Posterior vena cava (tissue), 2 donors: ENCODE results near the gene OR6X1. TPM values are rescaled to one million over a fixed set of nuclear protein-coding genes. Genes with fewer than 3 reads are reported as not detected.

Experiments used
- DNase-seq: peaks from one replicate; pipeline ENCODE4 v3.0.0-alpha.2; 2020; ENCODE audit warnings: low spot score
- intact Hi-C, 2 donors: fragments of 100-400 bp; cut with DNase I; formaldehyde crosslinking; loops; one replicate each; pipeline versions ENCODE4 v1.14.1 to v1.14.2; 2022 to 2023
- long read RNA-seq, 2 donors: library from polyadenylated mRNA; unstranded; transcript quantifications; one replicate each; pipeline ENCODE4 v2.0.0, GENCODE V29; 2020 to 2021
- total RNA-seq, 2 donors: library from RNA; stranded (reverse); fragmentation: NEBNext Ultra II Directional; extraction: Animal tissue kit (Norgen Biotek cat#: 25700); gene quantifications; one replicate each; pipeline ENCODE4 v1.2.1, GENCODE V29; 2021
- donor health status: DM: yes; HTN: yes; CAD: no.
- donor health status: DM: yes; HTN: yes; CAD: no.

OR6X1 gene
- total RNA-seq: not detected
- long read RNA-seq, donor 1: 0 reads
- long read RNA-seq, donor 2: 0 reads

DNA sequence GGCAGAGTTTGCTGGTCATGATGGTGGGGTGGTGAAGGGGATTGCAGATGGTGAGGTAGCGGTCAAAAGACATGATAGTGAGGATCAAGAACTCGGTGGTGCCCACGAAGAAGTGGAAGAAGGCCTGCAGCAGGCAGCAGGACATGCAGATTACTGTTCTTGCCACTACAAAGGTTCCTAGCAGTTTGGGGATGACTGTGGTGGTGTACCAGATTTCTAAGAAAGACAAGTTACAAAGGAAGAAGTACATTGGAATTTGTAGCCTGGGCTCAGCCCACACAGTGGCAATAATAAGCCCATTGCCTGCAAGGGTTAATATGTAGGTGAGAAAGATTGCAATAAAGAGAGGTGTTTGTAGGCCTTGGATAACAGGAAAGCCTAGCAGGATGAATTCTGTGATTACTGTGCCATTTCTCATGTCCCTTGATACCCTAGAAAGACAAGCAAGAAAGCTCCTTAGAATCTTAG lies at the start of gene OR6X1:
OR6X1 (minus strand) TSS at position 418 of the 468 bp plus-strand sequence; CDS start at position 418, 0 bp downstream.
- no peak for DNase-seq
- intact Hi-C loops: no loop called here

DNA sequence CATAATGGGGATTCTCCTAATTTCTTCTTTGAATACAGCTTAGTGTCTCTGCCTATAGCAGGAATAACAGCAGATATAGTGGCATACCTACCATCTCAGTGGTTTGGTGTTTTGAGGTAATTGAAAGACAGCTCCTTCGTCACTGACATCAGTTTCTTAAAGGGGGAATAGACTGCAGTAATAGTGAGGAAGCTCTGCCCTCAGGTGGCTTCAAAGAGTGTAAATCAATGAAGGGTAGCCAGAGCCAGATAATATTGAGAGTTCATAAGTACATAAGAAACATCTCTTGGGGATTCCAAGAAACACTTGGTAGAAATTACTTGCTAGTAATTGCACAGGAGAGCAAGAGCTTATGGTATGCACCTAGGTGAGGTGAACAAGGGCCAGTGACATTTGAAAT lies 47.4 kb upstream of the OR6X1 start:
- DNase-seq: no peak
- intact Hi-C loops: loop anchor here in 1 of 2 donors (2.0 kb wide), 1 partner anchor 51 kb away; no protein-coding TSS in a partner anchor

GRCh38 chr11:123800036-123800435 lies 45.7 kb upstream of the OR6X1 start:
- intact Hi-C loops: loop anchor here in 1 of 2 donors (2.0 kb wide), 1 partner anchor 53 kb away; no protein-coding TSS in a partner anchor
- DNase-seq: no peak

DNA sequence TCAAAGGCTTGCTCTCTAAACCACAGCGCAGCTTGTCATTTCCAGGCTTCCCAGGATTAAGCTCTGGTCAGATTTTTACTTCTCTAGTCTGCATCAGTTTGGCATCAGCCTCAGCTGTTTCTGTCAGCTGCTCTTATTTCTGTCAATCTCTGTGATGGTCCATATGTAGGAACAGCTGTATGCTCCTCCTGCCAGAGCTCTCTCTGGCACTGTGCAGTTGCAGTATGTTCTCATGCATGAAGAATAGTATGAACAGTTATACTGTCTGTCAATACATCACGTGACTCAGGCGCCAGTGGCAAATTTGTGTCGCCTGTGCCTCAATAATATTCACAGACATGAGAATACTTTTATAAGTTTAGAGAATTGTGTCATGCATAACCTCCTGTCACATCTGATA lies 45.1 kb upstream of the OR6X1 start:
- intact Hi-C loops: no loop called here
- no peak for DNase-seq

GRCh38 chr11:123798513-123799252 lies 44.4 kb upstream of the OR6X1 start:
- intact Hi-C loops: no loop called here
- no peak for DNase-seq

- intact Hi-C loops: no loop called here
- no peak for DNase-seq
These were observed 43.8 kb upstream of the OR6X1 start for GRCh38 chr11:123798079-123798478.

DNA sequence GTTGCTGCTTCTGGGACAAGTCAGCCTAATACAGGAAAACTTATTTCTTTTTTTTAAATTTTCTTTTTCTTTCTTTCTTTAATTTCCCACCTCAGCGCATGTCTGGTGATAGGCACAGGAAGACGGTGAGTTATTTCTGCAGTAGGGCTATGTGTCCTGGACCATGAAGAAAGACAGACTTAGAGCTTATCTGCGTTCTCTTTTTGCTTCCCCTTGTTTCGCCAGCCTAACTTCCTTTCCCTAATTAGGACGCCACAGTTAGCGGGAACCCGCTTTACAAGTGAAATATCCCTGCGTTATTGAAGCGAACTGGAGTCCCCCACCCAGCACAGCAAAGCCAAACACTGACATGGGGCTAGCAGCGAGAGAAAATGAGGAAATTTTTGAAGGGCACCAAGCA lies 43.2 kb upstream of the OR6X1 start:
- intact Hi-C loops: no loop called here
- DNase-seq: no peak

DNA sequence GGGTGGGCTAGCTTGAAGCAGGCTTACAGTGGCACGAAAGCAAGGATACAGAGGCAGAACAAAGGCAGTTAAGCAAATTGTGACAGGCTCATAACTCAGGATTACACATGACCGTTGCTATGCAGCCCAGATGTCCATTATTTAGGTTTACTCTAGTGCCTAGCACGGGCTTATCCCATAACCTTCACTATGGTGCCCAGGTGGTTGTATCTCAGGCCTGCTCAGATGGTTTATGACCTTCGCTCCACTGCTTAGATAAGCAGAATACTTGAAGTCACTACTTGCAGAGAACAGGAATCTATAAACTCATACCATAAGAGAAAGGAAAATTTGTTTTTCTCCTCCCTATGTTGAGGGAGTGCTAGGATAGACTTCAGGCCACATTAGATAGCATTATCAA lies 42.8 kb upstream of the OR6X1 start:
- no peak for DNase-seq
- intact Hi-C loops: no loop called here

DNA sequence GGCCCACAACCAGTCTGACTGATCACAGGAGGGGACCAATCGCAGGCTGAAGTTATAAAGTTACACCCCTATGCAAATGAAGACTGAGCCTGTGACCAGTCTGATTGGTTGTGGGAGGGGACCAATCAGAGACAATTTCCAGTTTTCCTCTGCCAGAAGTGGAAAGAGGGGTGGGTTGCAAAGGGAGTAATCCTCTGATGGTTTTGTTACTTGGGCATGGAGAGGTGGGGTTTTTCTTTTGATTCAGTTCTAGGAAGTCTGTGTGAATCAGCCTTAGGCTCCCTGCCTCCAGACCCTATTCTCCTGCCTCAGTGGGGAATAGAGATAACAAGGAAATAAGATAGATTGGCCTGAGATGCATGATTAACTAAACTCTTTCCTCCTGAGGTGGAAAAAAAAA lies 41.9 kb upstream of the OR6X1 start:
- intact Hi-C loops: no loop called here
- no peak for DNase-seq

GRCh38 chr11:123783536-123783935 lies 29.2 kb upstream of the OR6X1 start:
- no peak for DNase-seq
- intact Hi-C loops: no loop called here

DNA sequence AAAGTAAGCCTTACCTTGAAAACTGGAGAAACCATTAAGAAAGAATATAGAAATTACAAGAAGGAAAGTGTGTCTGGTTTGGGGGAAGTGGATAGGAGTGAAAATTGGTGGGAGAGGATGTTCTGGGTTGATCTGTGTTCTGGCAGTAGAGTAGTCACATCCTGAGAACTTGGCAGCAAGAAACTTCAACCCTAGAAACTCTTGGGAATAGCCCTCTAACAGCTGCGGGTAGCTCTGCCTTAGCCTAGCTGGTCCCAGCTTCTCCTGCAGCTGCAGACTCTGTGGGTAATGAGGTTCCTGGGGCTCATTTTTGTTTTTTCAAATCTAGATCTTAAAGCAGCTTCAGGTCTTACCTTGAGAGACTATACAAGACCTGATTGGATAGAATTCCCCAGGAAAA lies 24.2 kb upstream of the OR6X1 start:
- no peak for DNase-seq
- intact Hi-C loops: no loop called here

GRCh38 chr11:123775715-123776549 lies 21.6 kb upstream of the OR6X1 start:
- no peak for DNase-seq
- intact Hi-C loops: no loop called here

- no peak for DNase-seq
- intact Hi-C loops: no loop called here
These were observed 21.0 kb upstream of the OR6X1 start for GRCh38 chr11:123775289-123775688.

- no peak for DNase-seq
These were observed 19.6 kb upstream of the OR6X1 start for GRCh38 chr11:123773959-123774358.

DNA sequence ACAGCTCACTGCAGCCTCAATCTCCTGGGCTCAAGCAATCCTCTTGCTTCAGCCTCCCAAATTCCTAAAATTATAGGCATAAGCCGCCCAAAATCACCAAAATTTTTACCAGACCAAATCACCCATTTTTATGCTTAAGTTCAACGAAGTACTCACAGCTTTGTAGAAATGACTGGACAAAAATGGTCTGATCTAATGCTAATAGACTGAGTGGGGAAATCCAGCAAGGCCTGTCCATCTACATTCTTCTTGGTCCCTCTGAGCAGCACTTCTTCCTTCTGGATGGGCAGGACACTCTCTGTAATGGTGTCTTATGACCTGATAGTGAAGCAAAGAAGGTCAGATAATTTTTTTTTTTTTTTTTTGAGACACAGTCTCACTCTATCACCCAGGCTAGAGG lies 18.7 kb upstream of the OR6X1 start:
- no peak for DNase-seq
- intact Hi-C loops: no loop called here

More at GRCh38 chr11:123773959-123774358, 19.6 kb upstream of the OR6X1 start:
- intact Hi-C loops: no loop called here

DNA sequence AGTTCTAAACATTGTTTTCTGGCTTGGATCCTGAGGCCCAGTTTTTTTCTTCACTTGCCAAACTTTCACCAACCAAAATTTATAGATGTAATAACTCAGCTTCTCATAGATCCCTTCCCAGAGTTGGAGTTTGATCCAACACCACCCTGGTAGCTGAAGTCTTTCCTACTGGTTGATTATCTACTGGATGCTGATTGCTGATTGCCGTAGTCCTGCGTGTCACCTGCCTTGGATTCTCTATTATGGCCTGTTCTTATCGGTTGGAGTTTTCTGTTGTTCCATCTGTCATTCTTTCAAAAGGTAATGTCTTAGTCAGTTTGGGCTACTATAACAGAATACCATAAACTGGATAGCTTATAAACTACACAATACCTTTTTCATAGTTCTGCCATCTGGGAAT lies 17.3 kb upstream of the OR6X1 start:
- intact Hi-C loops: no loop called here

GRCh38 chr11:123770712-123771111 lies 16.4 kb upstream of the OR6X1 start:
- intact Hi-C loops: no loop called here
- no peak for DNase-seq

More for the DNA sequence above, 17.3 kb upstream of the OR6X1 start:
- no peak for DNase-seq

GRCh38 chr11:123765601-123766000 lies 11.3 kb upstream of the OR6X1 start:
- intact Hi-C loops: no loop called here
- no peak for DNase-seq

DNA sequence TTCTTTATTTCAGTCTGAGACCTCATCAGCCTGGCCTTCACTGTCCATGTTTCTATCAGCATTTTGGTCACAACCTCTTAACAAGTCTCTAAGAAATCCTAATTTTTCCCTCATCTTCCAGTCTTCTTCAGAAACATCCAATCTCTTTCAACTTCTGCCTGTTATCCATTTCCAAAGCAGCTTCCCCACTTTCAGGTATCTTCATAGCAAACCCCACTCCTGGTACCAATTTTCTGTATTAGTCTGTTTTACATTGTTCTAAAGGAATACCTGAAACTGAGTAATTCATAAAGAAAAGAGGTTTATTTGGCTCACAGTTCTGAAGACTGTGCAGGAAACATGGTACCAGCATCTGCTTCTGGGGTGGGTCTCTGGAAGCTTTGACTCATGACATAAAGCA lies 8.1 kb upstream of the OR6X1 start:
- no peak for DNase-seq
- intact Hi-C loops: no loop called here

DNA sequence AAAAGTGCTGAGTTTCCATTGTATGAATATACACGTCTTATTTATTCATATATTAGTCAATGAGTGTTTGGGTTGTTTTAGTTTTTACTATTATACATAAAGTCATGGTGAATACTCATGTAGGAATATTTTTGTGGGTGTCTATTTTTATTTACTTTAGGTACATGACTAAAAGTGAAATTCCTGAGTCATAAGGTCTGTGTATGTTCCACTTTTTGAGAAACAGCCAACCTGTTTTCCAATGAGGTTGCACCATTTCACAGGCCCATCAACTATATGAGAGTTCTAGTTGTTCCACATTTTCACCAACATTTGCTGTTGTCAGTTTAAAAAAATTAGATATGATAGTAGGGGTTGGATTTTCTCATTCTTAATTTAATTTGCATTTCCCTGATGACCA lies 6.6 kb upstream of the OR6X1 start:
- intact Hi-C loops: no loop called here
- DNase-seq: no peak
